K562 (cell line): ENCODE measurements around the gene CDC42EP5. TPM values are rescaled to one million over a fixed set of nuclear protein-coding genes. Genes with fewer than 3 reads are reported as not detected.
"Not testable (repeated sequence)": the region's sequence is repeated elsewhere in the genome, so short reads cannot be mapped to it uniquely, and the experiment has no call there.

Experiments
- ATAC-seq: fragments of 200-7000 bp; cut with Tn5 transposase; 3 replicates; pipeline ENCODE4 v1.9.1; 2020; ENCODE audit warnings: moderate library complexity
- BruUV-seq: library from RNA; stranded (reverse); fragments of 400-500 nt; replicated peaks from 2 replicates; lab custom pipeline; 2021; lab: Mats Ljungman, UMichigan
- CTCF ChIA-PET: fragments of 300-600 bp; formaldehyde crosslinking; extraction: SDS; loops from one replicate; lab custom pipeline; 2021; ENCODE audit warnings: low intra/inter-chr PET ratio; lab: Yijun Ruan, JAX
- POLR2A ChIA-PET: fragments of 300-600, 350-650 bp; sonication (Branson Sonifier 250); formaldehyde crosslinking; extraction: SDS; loops from one replicate; lab custom pipeline; 2021; ENCODE audit warnings: antibody characterized with exemption, inconsistent platforms; lab: Yijun Ruan, JAX
- DNase-seq, 4 experiments: peaks; one replicate each; pipeline versions ENCODE4 v3.0.0 to v3.0.0-alpha.2; 2011 to 2018; ENCODE audit warnings: low spot score in 3 of 4, mixed read lengths in 3 of 4; ENCODE audit errors: extremely low read depth in 1 of 4
- FAIRE-seq: peaks from 2 replicates; lab custom pipeline; 2011; peaks lifted over from hg19 to GRCh38; lab: Jason Lieb, UNC
- H2AFZ ChIP-seq: 2 replicates; pipeline ENCODE4 v1.6.0; 2011; ENCODE audit warnings: low read depth, low read length, control low read depth, inconsistent platforms
- H3K27ac ChIP-seq: fragments of 200-600 bp; 3 replicates; pipeline ENCODE4 v1.8.0; 2011; ENCODE audit warnings: low read depth, mild to moderate bottlenecking, control low read depth, inconsistent platforms, low read length, moderate library complexity, mixed read lengths; ENCODE audit errors: extremely low read depth
- H3K27me3 ChIP-seq, 2 experiments: fragments of 300-600 bp in 1 of 2; 2 replicates in 1 of 2; 3 replicates in 1 of 2; pipeline versions ENCODE4 v1.6.0 to v1.8.0; 2011; ENCODE audit warnings: inconsistent platforms in 2 of 2, low read length in 2 of 2, mild to moderate bottlenecking in 1 of 2, mixed read lengths in 1 of 2, moderate library complexity in 1 of 2; ENCODE audit not compliant: control insufficient read depth in 2 of 2, insufficient read depth in 2 of 2
- H3K36me3 ChIP-seq: fragments of 300-600 bp; 3 replicates; pipeline ENCODE4 v1.8.0; 2011; ENCODE audit warnings: mild to moderate bottlenecking, low read length, inconsistent platforms; ENCODE audit not compliant: control insufficient read depth, insufficient read depth
- H3K4me1 ChIP-seq, 2 experiments: fragments of 200-600 bp in 1 of 2; replicated peaks in 1 of 2; 2 replicates in 1 of 2; 3 replicates in 1 of 2; pipeline versions ENCODE4 v1.5.1 to v1.8.0; 2011; ENCODE audit warnings: inconsistent platforms in 2 of 2, low read length in 2 of 2, mild to moderate bottlenecking in 1 of 2, mixed read lengths in 1 of 2, moderate library complexity in 1 of 2; ENCODE audit not compliant: control insufficient read depth in 2 of 2, insufficient read depth in 2 of 2
- H3K4me2 ChIP-seq: 2 replicates; pipeline ENCODE4 v1.6.1; 2011; ENCODE audit warnings: low read length, control low read depth, inconsistent platforms, mixed read lengths; ENCODE audit not compliant: insufficient read depth
- H3K4me3 ChIP-seq: fragments of 200-600 bp; sonication (generic), shearing (Covaris generic); 2 replicates; pipeline ENCODE4 v1.5.1; 2016; ENCODE audit warnings: control low read depth, inconsistent platforms
- H3K79me2 ChIP-seq: fragments of 200-600 bp; 3 replicates; pipeline ENCODE4 v1.8.0; 2011; ENCODE audit warnings: low read length, inconsistent platforms; ENCODE audit not compliant: control insufficient read depth, insufficient read depth
- H3K9ac ChIP-seq, 2 experiments: 2 replicates each; pipeline versions ENCODE4 v1.6.0 to v1.6.1; 2011; ENCODE audit warnings: low read depth in 2 of 2, low read length in 2 of 2, control low read depth in 1 of 2, inconsistent platforms in 1 of 2, mild to moderate bottlenecking in 1 of 2, mixed read lengths in 1 of 2; ENCODE audit not compliant: insufficient read depth in 1 of 2
- H3K9me1 ChIP-seq: one replicate; pipeline ENCODE4 v1.6.0; 2011; ENCODE audit warnings: inconsistent platforms, mild to moderate bottlenecking, low read length, moderate library complexity; ENCODE audit not compliant: control insufficient read depth, insufficient read depth
- H3K9me3 ChIP-seq: replicated peaks from 2 replicates; pipeline ENCODE4 v1.5.1; 2011; ENCODE audit warnings: low read depth, low read length, inconsistent platforms; ENCODE audit not compliant: control insufficient read depth, insufficient read depth
- H4K20me1 ChIP-seq: replicated peaks from 2 replicates; pipeline ENCODE4 v1.6.1; 2011; ENCODE audit warnings: low read length, inconsistent platforms, mixed read lengths; ENCODE audit not compliant: control insufficient read depth, insufficient read depth
- XRCC5 ChIP-seq: fragments of 200-400 bp; formaldehyde crosslinking; IDR thresholded peaks from 2 replicates; pipeline ENCODE4 v1.6.1; 2017; ENCODE audit warnings: low read depth, mild to moderate bottlenecking, low read length
- WGBS: fragments of 100-300 bp; shearing (Covaris generic); methylation state at CpG from one replicate; pipeline ENCODE4 v1.1.6; 2016; ENCODE audit warnings: low coverage, mixed read lengths; ENCODE audit not compliant: insufficient coverage; ENCODE audit errors: missing lambda C conversion rate; 5-methylcytosine and 5-hydroxymethylcytosine counted together
- in situ Hi-C: fragments of 300-500 bp; cut with MboI; formaldehyde crosslinking; loops from 4 replicates; pipeline ENCODE4 v1.15.0; 2018; ENCODE audit warnings: inconsistent platforms, mixed read lengths
- intact Hi-C: fragments of 100-400 bp; cut with micrococcal nuclease; formaldehyde crosslinking; loops from 2 replicates; pipeline ENCODE4 v1.14.2; 2022
- polyA plus RNA-seq, 8 experiments: library from polyadenylated mRNA; depleted of rRNA in 4 of 8; stranded (reverse) in 5 of 8; unstranded in 3 of 8; fragments of >200 nt; fragmentation: Nextera tagmentation in 2 of 8; fragmentation: Illumina TruSeq in 1 of 8; extraction: Ambion mirVana in 2 of 8; extraction: Trizol in 1 of 8; gene quantifications; 2 replicates each; pipeline versions ENCODE4 v1.2.1 to v1.2.3, GENCODE V29; 2011 to 2014; ENCODE audit warnings: inconsistent platforms in 1 of 8, missing spikeins in 1 of 8
- total RNA-seq, 7 experiments: library from RNA; depleted of rRNA in 6 of 7; stranded (reverse); fragments of >200 nt in 6 of 7; fragmentation: Illumina TruSeq in 2 of 7; extraction: Trizol in 2 of 7; gene quantifications; 2 replicates each; pipeline versions ENCODE4 v1.2.1 to v1.2.3, GENCODE V29; 2011 to 2021; ENCODE audit warnings: low replicate concordance in 1 of 7
- TF ChIP-seq, protein P1 (sequence below): sonication (generic); formaldehyde crosslinking; IDR thresholded peaks from 2 replicates; pipeline ENCODE4 v1.4.0; 2020; ENCODE audit warnings: mild to moderate bottlenecking, missing genetic modification reagents
- TF ChIP-seq, protein P2 (sequence below): fragments of 250-450 bp; sonication (Bioruptor Pico); IDR thresholded peaks from 2 replicates; pipeline ENCODE4 v1.8.0; 2021; ENCODE audit warnings: moderate library complexity, mild to moderate bottlenecking, inconsistent platforms

The CDC42EP5 gene
- total and polyA plus RNA-seq, 9 of the 15 experiments (the other 6 are each of a cell fraction or from before 2014, with no cell fraction given): 0.15 to 0.38 TPM; not detected in 7

DNA sequence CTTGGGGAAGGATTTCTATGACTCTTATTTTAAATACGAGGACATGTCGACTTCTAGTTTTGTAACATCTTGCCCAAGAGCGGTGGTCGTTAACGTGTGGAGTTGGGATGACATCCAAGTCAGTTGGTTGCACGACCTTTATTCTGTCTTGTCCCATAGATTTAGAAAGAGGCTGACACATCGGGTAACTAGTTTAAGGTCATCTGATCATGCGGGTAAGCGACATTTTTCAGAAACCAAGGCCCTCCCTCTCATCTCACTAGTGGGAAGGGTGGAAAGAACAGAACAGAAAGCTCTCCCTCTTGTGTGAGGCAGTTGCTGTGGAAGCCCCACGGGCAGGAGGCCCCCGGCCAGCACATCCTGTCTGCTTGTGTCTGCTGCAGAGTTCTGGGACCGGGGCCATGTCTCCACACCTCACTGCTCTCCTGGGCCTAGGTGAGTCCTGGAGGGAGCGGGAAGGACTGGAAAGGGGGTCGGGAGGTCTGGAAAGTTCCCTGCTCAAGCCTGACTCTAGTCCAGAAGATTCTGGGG lies 29.5 kb upstream of the CDC42EP5 start, which contains the start of gene LAIR2 (continued):
- TF ChIP-seq, protein P1, sequence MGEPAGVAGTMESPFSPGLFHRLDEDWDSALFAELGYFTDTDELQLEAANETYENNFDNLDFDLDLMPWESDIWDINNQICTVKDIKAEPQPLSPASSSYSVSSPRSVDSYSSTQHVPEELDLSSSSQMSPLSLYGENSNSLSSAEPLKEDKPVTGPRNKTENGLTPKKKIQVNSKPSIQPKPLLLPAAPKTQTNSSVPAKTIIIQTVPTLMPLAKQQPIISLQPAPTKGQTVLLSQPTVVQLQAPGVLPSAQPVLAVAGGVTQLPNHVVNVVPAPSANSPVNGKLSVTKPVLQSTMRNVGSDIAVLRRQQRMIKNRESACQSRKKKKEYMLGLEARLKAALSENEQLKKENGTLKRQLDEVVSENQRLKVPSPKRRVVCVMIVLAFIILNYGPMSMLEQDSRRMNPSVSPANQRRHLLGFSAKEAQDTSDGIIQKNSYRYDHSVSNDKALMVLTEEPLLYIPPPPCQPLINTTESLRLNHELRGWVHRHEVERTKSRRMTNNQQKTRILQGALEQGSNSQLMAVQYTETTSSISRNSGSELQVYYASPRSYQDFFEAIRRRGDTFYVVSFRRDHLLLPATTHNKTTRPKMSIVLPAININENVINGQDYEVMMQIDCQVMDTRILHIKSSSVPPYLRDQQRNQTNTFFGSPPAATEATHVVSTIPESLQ (CRISPR knock-in tag): no peak
- TF ChIP-seq, protein P2, sequence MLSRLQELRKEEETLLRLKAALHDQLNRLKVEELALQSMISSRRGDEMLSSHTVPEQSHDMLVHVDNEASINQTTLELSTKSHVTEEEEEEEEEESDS: no peak
- TF ChIP-seq XRCC5: no peak

DNA sequence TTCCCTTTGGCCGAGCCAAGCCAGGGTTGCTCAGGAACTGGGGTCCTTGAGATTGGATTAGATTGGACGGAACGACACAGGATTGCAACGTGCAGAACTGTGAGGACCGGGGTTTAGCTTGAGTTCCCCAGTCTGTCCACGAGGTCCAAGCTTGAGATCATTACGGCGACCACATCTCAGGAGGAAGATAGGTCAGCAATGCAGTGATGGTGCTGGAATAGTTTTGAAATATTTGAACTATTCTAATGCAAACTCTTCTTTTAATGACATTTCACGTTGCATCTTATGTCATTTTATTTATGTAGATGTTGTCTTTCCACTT lies 25.3 kb upstream of the CDC42EP5 start:
- H4K20me1 ChIP-seq, H3K27ac ChIP-seq, in situ Hi-C loops, H2AFZ ChIP-seq, H3K36me3 ChIP-seq, H3K9me3 ChIP-seq, CTCF ChIA-PET, H3K9ac ChIP-seq, FAIRE-seq, BruUV-seq, DNase-seq, intact Hi-C loops, H3K79me2 ChIP-seq, POLR2A ChIA-PET, H3K4me1 ChIP-seq, H3K4me3 ChIP-seq, H3K4me2 ChIP-seq, H3K9me1 ChIP-seq, ATAC-seq: not testable (repeated sequence)
- 0% methylated on average over 8 of the region's 9 CpGs for WGBS
- H3K27me3 ChIP-seq: peaks cover 19 to 43% of the 10 kb centered on the region in 2 experiments; a peak in 4 of 5 replicates

DNA sequence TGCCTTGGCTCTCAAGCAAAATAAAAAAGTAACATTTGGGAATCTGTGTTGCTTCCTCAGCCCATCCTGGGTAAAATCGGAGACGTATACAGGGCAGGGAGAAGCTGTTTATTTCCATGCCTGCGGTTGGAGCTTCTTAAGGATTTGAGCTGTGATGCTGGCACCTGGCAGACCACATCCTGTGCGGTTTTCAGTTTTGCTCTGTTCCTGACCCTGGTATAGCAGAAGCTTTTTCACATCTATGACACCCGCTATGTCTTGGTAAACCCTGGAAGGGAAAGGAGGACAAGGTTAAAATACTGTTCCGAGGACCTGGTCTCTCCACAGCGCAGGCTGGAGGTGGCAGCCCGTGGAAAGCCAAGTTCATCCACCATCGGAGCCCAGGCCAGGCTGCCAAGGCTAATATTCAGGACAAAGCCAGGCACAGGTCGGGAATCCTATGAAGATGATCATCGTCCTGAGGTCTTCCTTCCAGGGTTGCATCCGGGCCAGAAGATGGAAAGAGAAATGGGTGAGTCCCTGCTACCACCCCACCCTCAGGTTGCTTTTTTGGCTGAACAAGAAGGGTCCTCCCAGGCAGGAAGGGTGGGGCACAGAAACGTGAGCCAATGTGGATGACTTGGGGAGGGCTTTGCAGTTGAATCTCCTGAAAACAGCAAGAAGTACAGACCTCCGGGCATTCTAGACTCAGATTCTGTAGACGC lies 24.8 kb upstream of the CDC42EP5 start:
- POLR2A ChIA-PET: interaction anchor here (0.7 to 1.2 kb wide), 2 partner anchors 12 to 16 kb away, joined by 3 to 4 read pairs; no protein-coding TSS in a partner anchor
- H3K4me2 ChIP-seq, H3K9ac ChIP-seq, H3K9me1 ChIP-seq, H3K4me1 ChIP-seq, CTCF ChIA-PET, in situ Hi-C loops, H3K79me2 ChIP-seq, H3K27ac ChIP-seq, H3K36me3 ChIP-seq, intact Hi-C loops, FAIRE-seq, ATAC-seq, BruUV-seq, H3K4me3 ChIP-seq, H3K9me3 ChIP-seq, DNase-seq, H2AFZ ChIP-seq, H4K20me1 ChIP-seq: not testable (repeated sequence)
- WGBS: 4% methylated on average over 5 of the region's 15 CpGs
- H3K27me3 ChIP-seq: peaks cover 19 to 46% of the 10 kb centered on the region in 2 experiments; a peak in 4 of 5 replicates

DNA sequence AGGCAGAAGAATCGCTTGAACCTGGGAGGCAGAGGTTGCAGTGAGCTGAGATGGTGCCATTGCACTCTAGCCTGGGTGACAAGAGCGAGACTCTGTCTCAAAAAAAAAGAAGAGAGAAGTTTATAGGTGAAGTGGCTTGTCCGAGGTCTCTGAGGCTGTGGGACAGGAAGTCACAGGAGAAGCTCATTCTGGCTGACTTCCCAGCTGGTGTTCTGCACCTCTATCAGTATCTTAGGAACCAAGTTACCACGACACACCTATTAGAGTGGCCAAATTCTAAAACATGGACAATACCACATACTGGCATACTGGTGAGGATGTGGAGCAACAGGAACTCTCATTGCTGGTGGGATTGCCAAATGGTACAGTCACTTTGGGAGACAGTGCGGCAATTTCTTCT lies 22.2 kb upstream of the CDC42EP5 start:
- H3K4me3 ChIP-seq, H2AFZ ChIP-seq, H3K9me3 ChIP-seq, in situ Hi-C loops, H3K27ac ChIP-seq, ATAC-seq, H3K36me3 ChIP-seq, BruUV-seq, H4K20me1 ChIP-seq, FAIRE-seq, H3K4me2 ChIP-seq, intact Hi-C loops, H3K9me1 ChIP-seq, H3K9ac ChIP-seq, CTCF ChIA-PET, H3K79me2 ChIP-seq, POLR2A ChIA-PET, H3K4me1 ChIP-seq, DNase-seq: not testable (repeated sequence)
- 2% methylated on average over 4 of the region's 5 CpGs for WGBS
- peaks cover 14 to 49% of the 10 kb centered on the region in 2 experiments; a peak in 4 of 5 replicates for H3K27me3 ChIP-seq
